Activated naive CD8-positive, alpha-beta T cell treated with anti-CD3 and anti-CD28 coated beads for 36 hours (primary cell): ENCODE results near the gene GASK1A. TPM values are rescaled to one million over a fixed set of nuclear protein-coding genes. Genes with fewer than 3 reads are reported as not detected.

ENCODE experiments used
- DNase-seq: peaks from one replicate; pipeline ENCODE4 v3.0.0; 2021
- H3K27ac Mint-ChIP-seq: one replicate; pipeline ENCODE4 v1.8.0; 2022; ENCODE audit warnings: mild to moderate bottlenecking, moderate library complexity, mixed read lengths
- H3K27me3 Mint-ChIP-seq: one replicate; pipeline ENCODE4 v1.8.0; 2022; ENCODE audit warnings: mild to moderate bottlenecking, mixed read lengths
- H3K36me3 Mint-ChIP-seq: one replicate; pipeline ENCODE4 v1.8.0; 2021; ENCODE audit warnings: mild to moderate bottlenecking, mixed read lengths
- H3K4me1 Mint-ChIP-seq: one replicate; pipeline ENCODE4 v1.8.0; 2021; ENCODE audit warnings: mixed read lengths
- H3K4me3 Mint-ChIP-seq: one replicate; pipeline ENCODE4 v1.8.0; 2022; ENCODE audit warnings: mild to moderate bottlenecking, moderate library complexity, mixed read lengths
- H3K9me3 Mint-ChIP-seq: one replicate; pipeline ENCODE4 v1.8.0; 2022; ENCODE audit warnings: mixed read lengths
- total RNA-seq, 2 experiments: library from RNA; stranded (reverse); gene quantifications; one replicate each; pipeline ENCODE4 v1.2.3, GENCODE V29; 2021

The GASK1A gene
- total RNA-seq, 2 experiments from 2014 or later, result 0.08 TPM; not detected in 1

- no peak for DNase-seq
- H3K27me3 Mint-ChIP-seq, result no peaks in the 10 kb centered on the region
- H3K4me3 Mint-ChIP-seq, result no peak overlapping the region
- H3K4me1 Mint-ChIP-seq, result no peaks in the 10 kb centered on the region
- no peaks in the 10 kb centered on the region for H3K36me3 Mint-ChIP-seq
- no peak overlapping the region for H3K27ac Mint-ChIP-seq
- no peaks in the 10 kb centered on the region for H3K9me3 Mint-ChIP-seq
Measured at GRCh38 chr3:43072361-43072760, 93.2 kb downstream of the GASK1A start.

GRCh38 chr3:43073116-43073835 lies 94.2 kb downstream of the GASK1A start:
- Mint-ChIP-seq H3K4me1 (no peaks in the 10 kb centered on the region), H3K4me3 (no peak overlapping the region), H3K27me3 (no peaks in the 10 kb centered on the region), H3K36me3 (peaks cover 9% of the 10 kb centered on the region), H3K27ac (no peak overlapping the region), H3K9me3 (no peaks in the 10 kb centered on the region)
- DNase-seq, result no peak

GRCh38 chr3:43073836-43074220 lies 94.7 kb downstream of the GASK1A start:
- Mint-ChIP-seq H3K36me3 (peaks cover 14% of the 10 kb centered on the region), H3K4me1 (no peaks in the 10 kb centered on the region), H3K9me3 (no peaks in the 10 kb centered on the region), H3K4me3 (no peak overlapping the region), H3K27me3 (no peaks in the 10 kb centered on the region), H3K27ac (no peak overlapping the region)
- DNase-seq, result no peak

- no peak for DNase-seq
- H3K27ac Mint-ChIP-seq, result no peak overlapping the region
- no peaks in the 10 kb centered on the region for H3K27me3 Mint-ChIP-seq
- no peaks in the 10 kb centered on the region for H3K4me1 Mint-ChIP-seq
- H3K9me3 Mint-ChIP-seq, result no peaks in the 10 kb centered on the region
- H3K36me3 Mint-ChIP-seq, result peaks cover 16% of the 10 kb centered on the region
- no peak overlapping the region for H3K4me3 Mint-ChIP-seq
Measured at GRCh38 chr3:43074482-43074881, 95.4 kb downstream of the GASK1A start.

GRCh38 chr3:43074901-43075689 lies 96.0 kb downstream of the GASK1A start:
- no peak for DNase-seq
- H3K27me3 Mint-ChIP-seq, result no peaks in the 10 kb centered on the region
- no peak overlapping the region for H3K27ac Mint-ChIP-seq
- H3K4me1 Mint-ChIP-seq, result no peaks in the 10 kb centered on the region
- H3K4me3 Mint-ChIP-seq, result no peak overlapping the region
- peaks cover 20% of the 10 kb centered on the region for H3K36me3 Mint-ChIP-seq
- H3K9me3 Mint-ChIP-seq, result no peaks in the 10 kb centered on the region

- no peak for DNase-seq
- Mint-ChIP-seq H3K4me3 (no peak overlapping the region), H3K27ac (no peak overlapping the region), H3K9me3 (no peaks in the 10 kb centered on the region), H3K36me3 (peaks cover 29% of the 10 kb centered on the region), H3K27me3 (no peaks in the 10 kb centered on the region), H3K4me1 (no peaks in the 10 kb centered on the region)
Measured at GRCh38 chr3:43075904-43076661, 97.0 kb downstream of the GASK1A start.

- Mint-ChIP-seq H3K4me1 (no peaks in the 10 kb centered on the region), H3K27ac (no peak overlapping the region), H3K27me3 (no peaks in the 10 kb centered on the region), H3K36me3 (peaks cover 35% of the 10 kb centered on the region), H3K9me3 (no peaks in the 10 kb centered on the region), H3K4me3 (no peak overlapping the region)
- no peak for DNase-seq
Measured at GRCh38 chr3:43076857-43077256, 97.7 kb downstream of the GASK1A start.

- Mint-ChIP-seq H3K27me3 (no peaks in the 10 kb centered on the region), H3K36me3 (peaks cover 39% of the 10 kb centered on the region), H3K4me1 (no peaks in the 10 kb centered on the region), H3K27ac (no peak overlapping the region), H3K9me3 (no peaks in the 10 kb centered on the region), H3K4me3 (no peak overlapping the region)
- no peak for DNase-seq
Measured at GRCh38 chr3:43077261-43077660, 98.2 kb downstream of the GASK1A start.

- Mint-ChIP-seq H3K27ac (no peak overlapping the region), H3K9me3 (peaks cover 3% of the 10 kb centered on the region), H3K4me1 (no peaks in the 10 kb centered on the region), H3K27me3 (no peaks in the 10 kb centered on the region), H3K4me3 (no peak overlapping the region), H3K36me3 (peaks cover 44% of the 10 kb centered on the region)
- DNase-seq, result no peak
Measured at GRCh38 chr3:43077707-43078106, 98.6 kb downstream of the GASK1A start.

- Mint-ChIP-seq H3K4me3 (no peak overlapping the region), H3K27ac (no peak overlapping the region), H3K27me3 (no peaks in the 10 kb centered on the region), H3K9me3 (peaks cover 9% of the 10 kb centered on the region), H3K4me1 (peaks cover 2% of the 10 kb centered on the region), H3K36me3 (peaks cover 62% of the 10 kb centered on the region)
- DNase-seq, result no peak
Measured at GRCh38 chr3:43079536-43080332, 100.6 kb downstream of the GASK1A start.

- H3K9me3 Mint-ChIP-seq, result peaks cover 9% of the 10 kb centered on the region
- H3K36me3 Mint-ChIP-seq, result peaks cover 74% of the 10 kb centered on the region
- peaks cover 2% of the 10 kb centered on the region for H3K4me1 Mint-ChIP-seq
- no peaks in the 10 kb centered on the region for H3K27me3 Mint-ChIP-seq
- no peak for DNase-seq
- no peak overlapping the region for H3K27ac Mint-ChIP-seq
- H3K4me3 Mint-ChIP-seq, result no peak overlapping the region
Measured at GRCh38 chr3:43080726-43081568, 101.8 kb downstream of the GASK1A start.

- peaks cover 5% of the 10 kb centered on the region for H3K4me1 Mint-ChIP-seq
- peaks cover 75% of the 10 kb centered on the region for H3K36me3 Mint-ChIP-seq
- no peak overlapping the region for H3K4me3 Mint-ChIP-seq
- no peaks in the 10 kb centered on the region for H3K27me3 Mint-ChIP-seq
- H3K9me3 Mint-ChIP-seq, result peaks cover 9% of the 10 kb centered on the region
- no peak for DNase-seq
- no peak overlapping the region for H3K27ac Mint-ChIP-seq
Measured at GRCh38 chr3:43081796-43082195, 102.7 kb downstream of the GASK1A start.

- Mint-ChIP-seq H3K27ac (no peak overlapping the region), H3K4me1 (peaks cover 5% of the 10 kb centered on the region), H3K9me3 (peaks cover 9% of the 10 kb centered on the region), H3K4me3 (no peak overlapping the region), H3K36me3 (peaks cover 75% of the 10 kb centered on the region), H3K27me3 (no peaks in the 10 kb centered on the region)
- no peak for DNase-seq
Measured at GRCh38 chr3:43082457-43082856, 103.3 kb downstream of the GASK1A start.
